G401 (cell line): ENCODE data around the gene CALB2. TPM values are rescaled to one million over a fixed set of nuclear protein-coding genes. Genes with fewer than 3 reads are reported as not detected.

Source experiments
- total RNA-seq: library from RNA; depleted of rRNA; stranded (reverse); fragments of >200 nt; shearing (Covaris generic); gene quantifications from 2 replicates; pipeline ENCODE4 v1.2.3, GENCODE V29; 2014; rRNA removed

Gene CALB2
- total RNA-seq, 1 experiment from 2014 or later: 0.14 TPM

Other genes with a start within 250 kb of the CALB2 start
- not detected in 2 replicates for gene HYDIN, start 128.0 kb upstream of the CALB2 start, total RNA-seq
- gene CMTR2, start 69.3 kb upstream of the CALB2 start, total RNA-seq: 16.1 and 18.0 TPM in 2 replicates
- gene TLE7, start 83.3 kb downstream of the CALB2 start, total RNA-seq: not detected in 2 replicates
- 8.5 and 13.4 TPM in 2 replicates for gene ZNF23, start 103.5 kb downstream of the CALB2 start, total RNA-seq
- 2.2 and 2.3 TPM in 2 replicates for gene ZNF19, start 130.6 kb downstream of the CALB2 start, total RNA-seq
- gene CHST4, start 167.7 kb downstream of the CALB2 start, total RNA-seq: not detected in 2 replicates
- gene TAT, start 218.4 kb downstream of the CALB2 start, total RNA-seq: not detected in 2 replicates